Activated T-cell treated with anti-CD3 and anti-CD28 coated beads for 24 hours (primary cell): ENCODE results near the gene BEX3.
A peak's percentile ranks its signal among the peaks of the same experiment; 100 is the strongest.
"Not testable (repeated sequence)": the region's sequence is repeated elsewhere in the genome, so short reads cannot be mapped to it uniquely, and the experiment has no call there.

Experiments used
- DNase-seq: peaks from one replicate; pipeline ENCODE4 v3.0.0-alpha.2; 2020; ENCODE audit warnings: low read depth

BEX3 gene

DNA sequence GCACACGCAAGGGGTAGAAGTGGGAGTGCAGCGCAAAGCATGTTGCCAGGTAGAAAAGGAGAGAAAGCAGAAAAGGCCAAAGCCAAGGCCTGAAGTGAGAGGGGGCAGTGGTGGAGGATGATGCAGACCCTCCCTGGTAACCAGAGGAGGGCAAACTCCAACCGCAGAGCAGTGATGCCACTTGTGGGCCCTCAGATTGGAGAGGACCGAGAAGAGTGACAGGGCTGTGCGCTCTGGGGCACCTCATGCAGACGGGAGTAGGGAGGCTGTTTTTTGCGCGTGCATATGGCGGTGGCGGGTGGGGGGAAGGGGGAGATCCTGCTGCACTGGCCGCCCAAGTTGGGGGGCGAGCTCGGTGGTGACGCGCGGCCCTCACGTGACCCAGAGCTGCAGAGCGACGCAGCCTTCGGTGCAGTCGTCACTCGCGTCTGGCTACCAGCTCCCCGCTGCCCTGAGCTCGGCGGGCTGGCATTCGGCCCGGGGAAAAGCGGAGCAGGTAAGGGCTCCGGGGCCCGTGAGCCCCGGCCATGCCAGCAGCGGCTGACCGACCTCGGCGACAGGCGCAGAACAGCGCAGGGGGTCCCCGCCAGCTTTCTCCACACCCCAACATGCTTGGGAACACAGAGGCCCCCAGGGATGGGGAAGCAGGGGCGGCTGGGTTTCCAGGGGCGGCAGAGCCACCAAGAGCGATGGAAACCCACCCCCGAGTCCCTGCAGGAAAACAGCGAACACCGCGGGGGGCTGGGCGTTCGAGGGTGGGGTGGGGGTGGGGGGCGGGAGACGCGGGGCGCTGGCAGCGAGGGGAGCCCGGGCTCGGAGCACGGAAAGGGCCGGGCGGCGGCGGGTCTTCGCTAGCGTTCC, at the start of gene BEX3:
TSS of gene BEX3 (plus strand) at position 421 of the 861 bp plus-strand sequence. CDS start 984 bp downstream, outside the sequence.
- no peak for DNase-seq

DNA sequence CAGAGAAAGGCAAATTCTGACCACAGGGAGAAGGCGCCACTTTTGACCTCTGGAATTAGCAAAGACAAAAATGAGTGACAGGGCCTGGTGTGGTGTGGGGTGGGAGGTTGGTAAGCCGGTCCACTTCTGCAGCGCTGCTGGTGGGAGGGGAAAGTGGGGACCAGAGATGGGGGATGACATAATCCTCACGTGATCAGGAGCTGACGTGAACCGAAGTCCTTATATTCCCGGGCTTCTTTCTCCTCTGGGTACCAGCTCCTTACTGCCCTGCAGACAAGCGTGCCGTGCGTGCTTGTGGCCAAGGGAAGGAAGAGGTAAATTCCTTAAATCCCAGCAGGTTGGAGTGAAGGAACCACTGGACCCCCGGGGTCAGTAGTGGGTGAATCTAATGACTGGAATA, 46.3 kb upstream of the BEX3 start, which contains the start of gene TCEAL7:
TSS of gene TCEAL7 (plus strand) at position 249 of the 400 bp plus-strand sequence. CDS start 1,165 bp downstream, outside the sequence.
- no peak for DNase-seq

DNA sequence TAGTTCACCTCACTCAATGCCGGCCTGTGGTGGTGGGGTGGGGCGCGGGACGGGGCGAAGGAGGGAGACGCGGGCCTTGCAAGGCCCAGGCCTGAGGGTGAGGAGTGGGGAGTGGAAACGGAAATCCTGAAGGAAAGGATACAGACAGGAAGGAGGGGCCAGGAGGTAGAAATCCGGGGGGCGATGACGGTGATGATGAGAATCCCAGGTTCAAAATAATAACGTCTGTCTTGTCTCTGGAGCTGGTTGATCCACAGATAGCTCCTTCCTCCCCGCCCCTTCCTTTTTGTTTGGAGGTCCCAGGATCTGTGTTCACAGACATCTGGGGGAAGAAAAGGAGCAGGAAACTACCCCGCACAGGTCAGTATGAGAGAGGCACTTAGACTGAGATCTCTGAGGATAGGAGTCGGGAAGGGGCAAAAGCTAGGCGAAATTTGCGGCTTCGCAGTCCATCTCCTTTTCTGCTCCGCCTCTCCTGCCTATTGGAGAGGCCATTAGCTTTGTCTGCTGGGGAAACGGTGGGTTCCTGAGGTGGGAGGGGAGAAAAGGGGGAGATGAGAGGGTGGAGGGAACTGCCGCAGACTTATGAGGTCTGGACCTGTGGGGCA, 45.6 kb upstream of the BEX3 start:
- DNase-seq = no peak

DNA sequence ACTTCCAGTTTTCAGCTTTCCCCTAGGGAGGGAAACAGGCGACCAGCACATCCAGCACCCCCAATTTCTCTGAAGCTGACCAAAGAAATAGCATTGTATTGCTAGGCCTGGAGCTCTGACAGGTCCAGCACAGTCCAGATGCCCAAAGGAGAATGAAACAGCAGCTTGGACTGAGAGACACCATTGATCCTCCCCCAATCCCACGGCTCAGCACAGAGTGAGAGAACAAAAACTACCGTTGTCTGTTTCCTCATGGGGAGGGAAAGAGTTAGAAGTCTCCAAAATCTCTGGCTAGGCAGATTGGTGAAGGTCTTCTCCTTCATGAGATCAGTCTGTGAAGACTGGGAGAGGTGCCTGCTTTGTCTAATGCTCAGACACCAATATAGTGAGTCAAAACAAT, 37.7 kb upstream of the BEX3 start:
- no peak for DNase-seq

DNA sequence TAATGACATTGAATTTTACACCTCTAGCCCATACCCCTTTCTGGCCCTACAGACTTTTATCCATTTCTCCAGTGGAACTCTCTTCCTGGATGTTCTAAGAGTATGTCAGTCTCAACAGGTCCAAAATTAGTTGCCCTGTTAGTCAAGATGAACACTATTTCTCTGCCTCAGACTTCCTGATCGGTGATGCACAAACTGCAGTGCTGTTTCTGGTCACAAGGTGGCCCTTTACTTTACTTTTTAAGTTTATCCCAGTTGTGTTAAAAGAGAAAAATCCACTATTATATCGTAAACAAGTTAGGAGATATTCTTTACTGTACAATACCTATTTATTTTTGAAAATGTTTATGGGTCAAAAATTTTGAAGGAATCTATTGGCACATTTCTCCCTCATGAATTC, 33.2 kb upstream of the BEX3 start:
- peak; percentile 13 for DNase-seq

DNA sequence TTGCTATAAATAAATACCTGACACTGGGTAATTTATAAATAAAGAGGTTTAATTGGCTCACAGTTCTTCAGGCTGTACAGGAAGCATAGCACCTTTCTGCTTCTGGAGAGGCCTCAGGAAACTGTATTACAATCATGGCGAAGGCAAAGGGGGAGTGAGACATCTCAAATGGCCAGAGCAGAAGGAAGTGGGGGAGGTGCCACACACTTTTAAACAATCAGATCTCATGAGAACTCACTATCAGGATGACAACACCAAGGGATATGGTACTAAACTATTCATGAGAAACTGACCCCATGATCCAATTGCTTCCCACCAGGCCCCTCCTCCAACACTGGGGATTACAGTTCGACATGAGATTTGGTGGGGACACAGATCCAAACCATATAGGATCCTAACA, 31.7 kb upstream of the BEX3 start:
- no peak for DNase-seq

DNA sequence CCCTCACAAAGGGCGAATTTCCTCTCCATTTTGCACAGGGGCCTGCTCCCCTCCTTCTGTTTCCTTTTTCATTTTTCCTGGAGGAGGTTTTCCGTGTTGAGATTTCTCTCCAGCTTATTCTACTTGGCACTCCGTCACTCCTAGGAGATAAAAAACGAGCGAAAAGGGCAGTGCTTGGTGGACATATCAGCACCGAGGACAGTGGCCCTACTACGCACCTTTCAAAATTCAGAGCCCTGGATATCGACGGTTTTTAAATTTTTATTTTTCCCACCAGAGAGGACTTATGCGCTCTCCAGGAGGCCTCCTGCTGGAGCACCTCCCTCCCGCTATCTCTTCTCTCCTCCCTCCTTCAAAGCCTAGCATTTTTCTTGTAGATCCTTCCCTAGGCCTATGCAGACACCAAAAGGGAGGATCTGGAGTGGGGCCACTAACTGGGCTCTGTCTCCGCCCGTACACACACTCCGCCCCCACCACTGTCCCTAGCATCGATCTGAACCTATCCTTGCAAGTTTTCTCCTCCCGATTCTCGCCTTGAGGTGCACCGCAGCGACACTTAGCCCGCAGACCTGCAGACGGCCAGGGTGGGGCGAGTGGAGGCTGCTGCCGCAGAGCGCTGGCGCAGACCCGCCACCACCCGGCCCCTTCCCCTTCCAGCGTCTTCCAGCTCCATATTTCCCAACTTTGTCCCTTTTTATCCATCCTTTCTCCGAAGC, 28.5 kb upstream of the BEX3 start:
- no peak for DNase-seq

DNA sequence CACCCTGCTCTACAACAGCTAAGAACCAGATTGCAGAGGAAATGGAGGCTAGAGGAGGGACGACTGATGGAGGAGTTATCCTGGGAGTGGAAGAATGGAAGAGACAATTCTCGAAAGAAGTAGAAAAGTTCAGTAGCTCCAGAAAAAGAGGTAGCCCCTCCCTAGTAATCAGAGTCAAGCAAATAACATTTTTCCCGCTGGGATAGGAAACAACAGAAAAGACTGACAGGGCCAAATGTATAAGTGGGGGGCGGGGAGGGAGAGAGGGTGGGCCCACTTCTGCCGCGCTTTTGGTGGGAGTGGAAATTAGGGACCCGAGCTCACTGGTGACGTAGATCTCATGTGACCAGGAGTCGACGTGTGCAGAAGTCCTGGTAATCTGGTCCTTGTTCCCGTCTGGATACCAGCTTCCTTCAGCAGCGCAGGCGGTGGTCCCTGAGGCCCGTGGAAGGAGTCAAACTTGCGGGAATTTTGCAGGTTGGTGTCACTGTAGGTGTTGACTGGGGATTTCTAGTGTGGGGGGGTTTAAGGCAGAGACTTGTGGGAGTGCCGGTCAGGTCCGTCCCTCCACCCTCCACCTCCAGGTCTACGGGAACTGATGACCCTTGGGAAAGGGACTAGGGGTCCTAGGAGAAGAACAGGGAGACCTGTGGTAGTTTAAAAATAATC, 20.1 kb upstream of the BEX3 start, which contains the start of gene TCEAL9:
TSS of gene TCEAL9 (plus strand) at position 377 of the 669 bp plus-strand sequence. CDS start 1,179 bp downstream, outside the sequence.
- DNase-seq = no peak

DNA sequence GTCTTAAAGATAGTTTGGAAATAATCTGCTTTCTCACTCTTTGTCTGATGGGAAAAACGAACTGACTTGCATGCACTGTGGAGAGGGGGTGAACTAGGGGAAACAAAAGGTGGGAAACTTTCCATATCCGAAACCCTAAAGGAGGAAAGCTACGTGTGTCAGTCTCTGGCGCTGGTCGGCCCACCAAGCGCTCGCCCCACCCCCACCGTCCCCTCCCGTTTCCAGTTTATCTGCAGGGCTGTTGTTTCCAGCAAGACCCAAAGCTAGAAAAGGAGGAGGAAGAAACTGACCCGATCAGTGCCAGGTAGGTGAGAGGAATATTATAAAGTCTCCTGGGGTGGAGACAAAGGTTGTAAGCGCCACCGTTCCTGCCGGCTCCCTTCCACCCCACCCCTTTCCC, 19.5 kb upstream of the BEX3 start:
- DNase-seq = no peak

DNA sequence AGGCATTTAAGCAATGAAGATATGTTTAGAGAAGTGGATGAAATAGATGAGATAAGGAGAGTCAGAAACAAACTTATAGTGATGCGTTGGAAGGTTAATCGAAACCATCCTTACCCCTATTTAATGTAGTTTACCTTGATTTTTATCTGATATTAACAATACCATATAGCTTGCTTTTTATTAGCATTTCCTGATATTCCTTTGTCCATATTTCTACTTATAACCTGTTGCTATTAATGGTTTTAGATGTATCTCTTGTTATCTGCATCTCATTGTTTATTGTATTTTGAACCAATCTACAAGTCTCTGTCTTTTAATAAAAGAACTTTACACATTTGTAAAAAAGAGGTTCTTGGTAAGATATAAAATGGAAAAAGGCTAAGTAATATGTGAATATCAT, 18.5 kb upstream of the BEX3 start:
- no peak for DNase-seq

DNA sequence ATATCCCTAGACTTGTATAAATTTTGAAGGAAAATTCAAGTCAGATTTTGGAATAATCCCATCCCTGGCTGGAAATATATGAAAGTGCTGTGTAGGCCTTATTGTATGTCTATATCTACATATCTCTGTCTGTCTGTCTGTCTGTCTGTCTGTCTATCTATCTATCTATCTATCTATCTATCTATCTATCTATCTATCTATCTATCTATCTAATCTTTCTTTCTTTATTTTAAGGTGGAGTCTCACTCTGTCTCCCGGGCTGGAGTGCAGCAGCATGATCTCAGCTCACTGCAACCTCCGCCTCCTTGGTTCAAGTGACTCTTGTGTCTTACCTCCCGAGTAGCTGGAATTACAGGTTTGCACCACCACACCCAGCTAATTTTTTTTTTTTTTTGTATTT, 16.7 kb upstream of the BEX3 start:
- not testable (repeated sequence) for DNase-seq

DNA sequence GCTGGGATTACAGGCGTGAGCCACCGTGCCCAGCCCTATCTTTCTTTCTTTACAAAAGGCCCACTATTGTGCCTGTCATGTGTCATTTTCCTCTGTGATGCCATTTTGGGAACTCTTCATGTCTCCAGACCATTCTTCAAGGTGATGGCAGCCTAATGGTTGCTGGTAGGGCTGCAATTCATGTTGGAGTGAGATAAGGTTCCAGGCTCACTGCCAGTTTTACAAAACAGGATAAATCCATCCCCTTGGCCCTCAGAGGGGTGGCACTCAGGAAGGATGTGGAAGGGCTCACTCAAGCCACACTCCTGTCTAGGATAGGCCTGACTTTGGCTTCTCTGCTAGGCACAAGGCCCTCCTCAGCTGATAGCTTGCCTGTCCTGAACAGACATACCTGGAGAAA, 16.2 kb upstream of the BEX3 start:
- no peak for DNase-seq

DNA sequence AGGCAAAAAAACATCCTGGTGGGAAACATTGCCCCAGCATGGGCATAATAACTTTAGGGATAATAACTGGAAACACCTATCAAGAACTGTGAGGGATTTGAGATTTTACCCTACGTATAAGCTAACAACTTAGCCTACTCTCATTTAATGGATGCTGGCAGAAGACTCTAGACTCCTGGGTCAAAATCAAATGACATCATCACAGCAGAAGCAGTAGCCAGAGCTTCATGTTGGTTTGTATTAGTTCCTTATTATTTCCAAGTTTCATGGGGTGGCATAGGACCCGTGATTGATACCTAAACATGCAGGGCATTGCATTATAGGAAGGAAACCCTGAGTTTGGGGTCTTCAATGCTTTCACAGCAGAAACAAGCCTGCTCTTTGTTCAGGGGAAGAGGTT, 15.4 kb upstream of the BEX3 start:
- DNase-seq = no peak

DNA sequence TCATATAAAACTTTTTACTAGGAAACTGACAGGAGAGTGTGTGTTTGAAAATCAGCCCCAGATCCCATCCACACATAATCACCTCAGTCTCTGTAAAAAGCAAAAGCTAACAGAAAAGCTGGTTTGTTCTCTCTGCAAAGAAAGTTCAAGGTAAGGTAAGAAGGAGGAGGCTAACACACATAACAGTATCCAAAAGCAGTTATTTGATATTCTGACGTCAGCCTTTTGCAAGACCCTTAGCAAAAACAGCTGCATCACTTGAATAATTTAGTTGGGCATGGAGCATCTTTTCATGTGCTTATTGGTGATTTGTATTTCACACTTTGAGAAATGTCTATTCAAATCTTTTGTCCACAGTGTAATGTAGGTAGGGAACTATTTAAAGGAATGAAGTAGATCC, 14.5 kb upstream of the BEX3 start:
- DNase-seq = no peak

DNA sequence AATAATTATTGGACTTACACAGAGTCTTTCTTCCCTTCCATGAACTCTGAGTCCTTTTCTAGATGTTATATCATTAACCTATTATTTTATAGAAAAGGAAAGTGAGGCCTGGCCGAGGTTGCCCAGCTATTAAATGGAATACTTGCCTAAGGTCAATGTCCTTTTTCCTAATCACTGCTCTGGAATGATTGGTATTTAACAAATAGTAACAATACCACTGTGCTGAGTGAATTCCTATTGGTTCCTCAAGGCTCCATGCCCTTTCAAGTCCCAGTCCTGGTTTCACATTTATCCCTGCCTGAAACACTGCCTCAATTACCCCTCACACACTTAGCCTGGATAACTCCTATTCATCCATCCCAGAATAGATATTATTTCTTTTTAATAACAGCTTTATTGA, 13.9 kb upstream of the BEX3 start:
- no peak for DNase-seq

DNA sequence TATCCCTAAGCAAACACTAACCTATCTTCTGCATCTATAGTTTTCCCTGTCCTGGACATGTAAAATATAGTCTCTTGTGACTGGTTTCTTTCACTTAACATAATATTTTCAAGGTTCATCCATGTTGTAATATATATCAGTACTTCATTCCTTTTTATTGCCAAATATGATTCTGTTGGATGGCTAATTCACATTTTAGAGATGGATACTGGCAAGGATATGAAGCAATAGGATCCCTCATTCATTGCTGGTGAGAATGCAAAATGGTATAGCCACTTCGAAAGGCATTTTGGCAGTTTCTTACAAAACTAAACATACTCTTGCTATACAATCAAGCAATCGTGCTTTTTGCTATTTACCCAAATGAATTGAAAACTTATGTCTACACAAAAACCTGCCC, 13.3 kb upstream of the BEX3 start:
- no peak for DNase-seq

DNA sequence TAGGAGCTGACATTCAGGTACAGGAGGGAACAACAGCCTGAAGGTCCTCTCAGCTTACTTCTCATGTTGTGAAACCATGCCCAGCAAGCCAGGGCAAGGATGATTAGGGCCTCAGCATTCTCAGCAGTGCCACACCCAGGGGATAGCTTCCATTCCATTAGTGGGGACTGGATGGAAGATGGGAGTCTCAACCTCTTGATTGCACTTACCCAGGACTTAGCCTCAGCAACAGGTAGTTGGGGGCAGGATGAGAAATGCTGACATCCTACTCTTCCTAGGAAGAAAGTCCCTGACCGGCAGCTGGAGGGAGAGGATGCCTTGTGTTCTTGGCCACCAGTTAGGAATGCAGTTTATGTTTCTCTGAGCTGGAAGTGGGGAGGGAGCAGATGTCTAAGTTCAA, 8.8 kb upstream of the BEX3 start:
- no peak for DNase-seq

DNA sequence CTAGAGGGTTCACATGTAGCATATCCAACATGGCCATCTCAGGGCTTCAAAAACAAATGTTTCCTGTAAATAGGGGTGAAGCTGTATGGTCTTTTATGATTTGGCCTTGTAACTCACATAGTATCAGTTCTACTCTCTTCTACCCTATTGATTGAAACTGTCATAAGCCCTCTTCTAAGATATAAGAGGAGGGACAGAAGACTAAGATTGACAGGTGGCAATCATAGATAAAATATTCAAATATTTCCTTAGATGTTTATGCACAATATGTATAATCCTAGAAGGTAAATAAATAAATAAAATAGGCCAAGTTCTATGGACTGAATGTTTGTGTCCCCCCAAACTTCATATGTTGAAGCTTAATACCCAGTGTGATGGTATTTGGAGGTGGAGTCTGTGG, 6.9 kb upstream of the BEX3 start:
- DNase-seq = no peak

DNA sequence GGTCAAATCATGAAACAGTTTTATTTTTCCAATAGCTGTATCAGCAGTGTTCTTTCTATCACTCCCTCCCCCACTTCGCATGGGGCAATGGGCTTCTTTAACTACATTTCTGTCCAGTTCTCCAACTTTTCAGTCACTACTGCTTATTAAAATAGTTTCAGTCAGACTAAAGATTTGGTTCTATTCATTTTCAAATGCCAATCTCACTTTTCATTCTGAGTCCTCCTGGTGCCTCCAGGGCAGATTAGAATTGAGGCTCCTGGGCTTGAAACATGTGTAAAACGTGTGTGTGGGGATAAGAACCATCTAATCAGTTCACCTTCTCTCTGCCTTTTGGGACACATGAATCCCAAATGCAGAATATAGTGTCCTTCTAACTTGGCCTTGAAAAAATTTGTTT, 3.5 kb upstream of the BEX3 start:
- DNase-seq = no peak

DNA sequence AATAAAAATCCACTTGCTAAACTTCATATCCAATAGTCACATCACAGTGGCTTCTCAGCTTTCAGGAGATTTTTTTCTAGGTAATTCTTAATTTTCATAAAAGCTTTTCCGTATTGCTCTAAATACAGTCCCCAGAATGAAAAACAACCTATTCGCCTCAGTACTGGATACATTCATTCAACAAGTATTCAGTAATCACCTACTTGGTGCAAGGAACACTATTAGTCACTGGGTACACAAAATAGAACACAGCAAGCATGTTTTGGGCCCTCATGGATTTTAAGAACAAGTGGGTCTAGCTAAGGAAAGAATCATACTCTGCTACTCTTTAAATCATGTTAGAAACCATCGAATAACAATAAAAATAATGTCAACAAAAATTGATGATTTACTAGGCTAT, 2.8 kb upstream of the BEX3 start:
- DNase-seq = no peak

DNA sequence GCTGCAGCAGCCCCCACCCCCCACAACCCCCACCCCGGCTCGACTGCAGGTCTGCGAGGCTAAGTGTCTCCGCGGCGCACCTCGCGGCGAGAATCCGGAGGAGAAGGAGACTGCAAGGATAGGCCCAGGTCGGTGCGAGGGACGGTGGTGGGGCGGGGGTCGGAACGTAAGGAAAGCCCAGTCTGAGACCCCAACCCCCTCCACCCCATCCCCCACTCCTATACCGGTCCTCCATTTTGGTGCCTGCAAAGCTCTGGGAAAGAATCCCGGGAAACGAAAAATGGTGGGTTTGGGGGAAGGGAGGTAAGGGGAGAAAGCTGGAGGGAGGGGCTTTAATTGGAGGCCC, 614 bp downstream of the BEX3 start:
- DNase-seq = no peak

DNA sequence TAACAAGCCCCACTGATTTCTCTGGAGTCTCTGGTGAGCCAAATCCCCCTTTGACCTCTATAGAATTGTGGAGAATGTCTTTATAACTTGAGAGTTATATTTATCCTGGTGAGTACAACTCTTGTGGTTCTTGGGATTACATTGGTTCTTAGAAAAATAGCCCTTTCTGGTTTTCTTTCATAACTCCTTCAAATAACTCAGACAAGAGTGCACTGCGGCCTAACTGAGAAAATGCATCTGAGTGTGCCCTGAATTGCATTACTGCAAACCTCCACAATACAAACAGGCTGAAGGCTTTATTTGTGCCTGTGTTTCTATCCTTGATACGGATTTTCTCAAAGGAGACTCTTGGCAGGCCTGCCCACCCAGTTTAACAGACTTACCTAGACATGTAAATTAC, 2.7 kb downstream of the BEX3 start:
- DNase-seq = no peak
